ENCODE data around the gene TRNT1. TPM values are rescaled to one million over a fixed set of nuclear protein-coding genes. Genes with fewer than 3 reads are reported as not detected.

The TRNT1 gene
- total RNA-seq, 1 donor, result 22.4 TPM

DNA sequence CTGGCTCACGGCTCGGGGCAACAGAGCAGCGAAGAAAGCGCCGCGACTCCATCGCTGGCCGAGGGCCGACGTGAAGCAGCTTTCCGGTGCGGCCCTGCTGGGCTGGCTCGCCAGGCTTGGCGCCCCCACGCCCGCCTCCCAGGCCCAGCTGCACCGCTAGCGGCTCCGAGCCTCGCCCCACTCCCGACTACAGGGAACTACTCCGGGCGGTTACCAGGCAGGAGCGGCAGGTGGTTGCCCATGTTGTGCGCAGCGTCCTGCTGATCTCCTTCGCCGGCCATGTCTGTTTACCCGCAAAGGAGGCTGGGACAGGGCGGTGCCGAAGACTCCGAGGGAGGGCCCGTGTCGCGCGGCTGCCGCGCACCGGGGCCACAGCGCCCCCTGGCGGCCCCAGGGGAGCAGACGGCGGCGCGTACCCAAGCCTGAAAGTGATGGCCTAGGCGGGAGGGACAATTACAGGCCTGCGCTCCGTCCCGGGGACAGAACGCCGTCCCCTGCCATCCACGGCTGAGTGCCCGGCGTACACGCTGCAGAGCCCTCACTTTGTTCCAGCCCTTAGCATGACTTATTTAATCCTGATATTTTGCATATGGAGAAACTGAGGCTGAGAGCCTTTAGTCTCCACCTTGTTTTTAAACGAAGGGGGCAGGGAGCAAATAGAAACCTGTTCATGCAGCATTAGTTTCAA is 52.8 kb downstream of the TRNT1 start, which contains the start of gene CRBN:
Gene CRBN, minus strand, starts transcription at position 285 of the 688 bp plus-strand sequence. Its CDS starts 4 bp downstream, at position 281.
- Histone ChIP-seq H3K9me3 (ENCODE audit: low read depth, low read length) (no peaks in the 10 kb centered on the region), H3K36me3 (ENCODE audit: insufficient read depth, low read length) (no peaks in the 10 kb centered on the region), H2AFZ (ENCODE audit: low read length) (peak within 1 kb of the TSS; percentile 97), H4K20me1 (ENCODE audit: insufficient read depth, low read length) (peaks cover 16% of the 10 kb centered on the region), H3K4me2 (ENCODE audit: insufficient read depth, low read length) (peak within 1 kb of the TSS; percentile 93), H3K4me3 (ENCODE audit: insufficient read depth, low read length) (peak within 1 kb of the TSS; percentile 99), H3K27me3 (ENCODE audit: insufficient read depth, low read length) (no peaks in the 10 kb centered on the region), H3K27ac (ENCODE audit: low read depth, low read length) (peak within 1 kb of the TSS; percentile 71), H3K4me1 (ENCODE audit: insufficient read depth, low read length) (peaks cover 23% of the 10 kb centered on the region), H3K79me2 (ENCODE audit: insufficient read depth, low read length) (peaks cover 44% of the 10 kb centered on the region)
- DNase-seq (ENCODE audit: insufficient read length, low spot score, missing footprints), result peak; percentile 96
- TF ChIP-seq, protein P1, sequence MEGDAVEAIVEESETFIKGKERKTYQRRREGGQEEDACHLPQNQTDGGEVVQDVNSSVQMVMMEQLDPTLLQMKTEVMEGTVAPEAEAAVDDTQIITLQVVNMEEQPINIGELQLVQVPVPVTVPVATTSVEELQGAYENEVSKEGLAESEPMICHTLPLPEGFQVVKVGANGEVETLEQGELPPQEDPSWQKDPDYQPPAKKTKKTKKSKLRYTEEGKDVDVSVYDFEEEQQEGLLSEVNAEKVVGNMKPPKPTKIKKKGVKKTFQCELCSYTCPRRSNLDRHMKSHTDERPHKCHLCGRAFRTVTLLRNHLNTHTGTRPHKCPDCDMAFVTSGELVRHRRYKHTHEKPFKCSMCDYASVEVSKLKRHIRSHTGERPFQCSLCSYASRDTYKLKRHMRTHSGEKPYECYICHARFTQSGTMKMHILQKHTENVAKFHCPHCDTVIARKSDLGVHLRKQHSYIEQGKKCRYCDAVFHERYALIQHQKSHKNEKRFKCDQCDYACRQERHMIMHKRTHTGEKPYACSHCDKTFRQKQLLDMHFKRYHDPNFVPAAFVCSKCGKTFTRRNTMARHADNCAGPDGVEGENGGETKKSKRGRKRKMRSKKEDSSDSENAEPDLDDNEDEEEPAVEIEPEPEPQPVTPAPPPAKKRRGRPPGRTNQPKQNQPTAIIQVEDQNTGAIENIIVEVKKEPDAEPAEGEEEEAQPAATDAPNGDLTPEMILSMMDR (IDR thresholded peaks at IDR 0.05; ENCODE audit: extremely low read depth, low read depth, low read length), result peak; percentile 88

DNA sequence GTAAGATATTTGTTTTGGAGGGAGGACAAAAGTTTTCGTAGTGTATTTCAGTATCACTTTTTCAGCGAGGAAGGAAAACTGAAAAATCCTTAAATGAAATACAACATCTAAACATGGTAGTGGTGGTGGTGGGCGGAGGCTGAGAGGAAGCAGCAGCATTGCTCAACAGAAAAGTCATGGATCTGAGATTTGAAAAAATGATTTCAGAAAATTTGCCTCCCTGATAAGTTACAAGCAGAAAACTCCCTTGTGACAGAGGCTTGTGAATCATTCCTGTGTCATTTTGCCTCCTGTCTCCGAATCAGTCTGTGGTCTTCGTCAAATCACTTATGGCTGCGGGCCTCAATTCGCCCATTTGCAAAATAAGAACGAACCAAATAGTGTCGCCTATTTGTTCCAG is 53.7 kb downstream of the TRNT1 start:
- TF ChIP-seq, protein P1 (IDR thresholded peaks at IDR 0.05; ENCODE audit: extremely low read depth, low read depth, low read length), result no peak
- Histone ChIP-seq H3K4me2 (ENCODE audit: insufficient read depth, low read length) (peak overlapping the region; percentile 93), H3K79me2 (ENCODE audit: insufficient read depth, low read length) (peaks cover 41% of the 10 kb centered on the region), H3K9me3 (ENCODE audit: low read depth, low read length) (no peaks in the 10 kb centered on the region), H3K27me3 (ENCODE audit: insufficient read depth, low read length) (no peaks in the 10 kb centered on the region), H4K20me1 (ENCODE audit: insufficient read depth, low read length) (peaks cover 16% of the 10 kb centered on the region), H3K4me1 (ENCODE audit: insufficient read depth, low read length) (peaks cover 23% of the 10 kb centered on the region), H3K36me3 (ENCODE audit: insufficient read depth, low read length) (no peaks in the 10 kb centered on the region), H2AFZ (ENCODE audit: low read length) (peak overlapping the region; percentile 97), H3K27ac (ENCODE audit: low read depth, low read length) (no peak overlapping the region), H3K4me3 (ENCODE audit: insufficient read depth, low read length) (no peak overlapping the region)
- peak; percentile 69 for DNase-seq (ENCODE audit: insufficient read length, low spot score, missing footprints)

GRCh38 chr3:3184876-3185275 is 58.1 kb downstream of the TRNT1 start:
- peaks cover 7% of the 10 kb centered on the region for H3K4me1 ChIP-seq (ENCODE audit: insufficient read depth, low read length)
- DNase-seq (ENCODE audit: insufficient read length, low spot score, missing footprints), result no peak

More at GRCh38 chr3:3184876-3185275, 58.1 kb downstream of the TRNT1 start:
- Histone ChIP-seq H3K4me3 (ENCODE audit: insufficient read depth, low read length) (no peak overlapping the region), H2AFZ (ENCODE audit: low read length) (no peak overlapping the region), H3K36me3 (ENCODE audit: insufficient read depth, low read length) (no peaks in the 10 kb centered on the region), H3K27ac (ENCODE audit: low read depth, low read length) (no peak overlapping the region), H3K4me2 (ENCODE audit: insufficient read depth, low read length) (no peak overlapping the region), H3K9me3 (ENCODE audit: low read depth, low read length) (no peaks in the 10 kb centered on the region), H3K79me2 (ENCODE audit: insufficient read depth, low read length) (no peaks in the 10 kb centered on the region), H3K27me3 (ENCODE audit: insufficient read depth, low read length) (no peaks in the 10 kb centered on the region), H4K20me1 (ENCODE audit: insufficient read depth, low read length) (no peaks in the 10 kb centered on the region)
- TF ChIP-seq, protein P1 (IDR thresholded peaks at IDR 0.05; ENCODE audit: extremely low read depth, low read depth, low read length), result no peak

Measured in osteoblast (primary cell).